Measurements from ENCODE around the gene MEIKIN.
A peak's percentile ranks its signal among the peaks of the same experiment; 100 is the strongest.
"Not testable (repeated sequence)": the region's sequence is repeated elsewhere in the genome, so short reads cannot be mapped to it uniquely, and the experiment has no call there.

The MEIKIN gene

DNA sequence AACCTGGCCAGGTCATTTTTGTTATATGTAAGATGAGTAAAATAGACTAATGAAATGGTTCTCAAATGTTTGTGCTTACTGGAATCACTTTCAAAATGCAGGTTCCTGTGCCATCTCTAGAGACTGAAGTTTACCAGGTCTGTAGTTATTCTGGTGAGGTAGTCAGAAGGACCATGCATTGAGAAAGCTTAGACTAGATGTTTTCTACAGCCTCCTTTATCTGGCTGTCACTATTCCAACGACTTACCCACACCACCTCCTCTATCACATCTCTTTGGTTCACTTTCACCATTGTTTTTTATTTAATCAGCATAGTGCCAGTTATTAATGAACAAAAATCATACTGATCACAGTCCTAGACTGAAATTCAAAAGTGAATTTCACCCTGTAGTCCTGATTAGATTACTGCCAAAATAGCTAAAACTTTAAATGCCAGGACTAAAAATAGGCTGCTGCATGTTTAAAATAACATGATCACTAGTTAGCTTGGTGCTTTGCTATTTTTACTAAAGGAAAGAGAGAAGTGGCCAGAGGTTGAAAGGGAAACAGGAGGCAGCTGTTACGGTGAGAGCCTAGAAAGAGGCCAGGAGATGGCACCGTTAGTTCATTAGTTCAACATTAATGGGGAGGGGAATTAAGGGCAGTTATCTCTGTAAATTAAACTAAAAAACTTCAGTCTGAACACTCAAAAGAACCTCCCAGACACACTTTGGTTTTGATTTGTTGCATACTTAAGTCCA lies 134.8 kb downstream of the MEIKIN start:
- DNase-seq (ENCODE audit: low read depth): peak; percentile 22

DNA sequence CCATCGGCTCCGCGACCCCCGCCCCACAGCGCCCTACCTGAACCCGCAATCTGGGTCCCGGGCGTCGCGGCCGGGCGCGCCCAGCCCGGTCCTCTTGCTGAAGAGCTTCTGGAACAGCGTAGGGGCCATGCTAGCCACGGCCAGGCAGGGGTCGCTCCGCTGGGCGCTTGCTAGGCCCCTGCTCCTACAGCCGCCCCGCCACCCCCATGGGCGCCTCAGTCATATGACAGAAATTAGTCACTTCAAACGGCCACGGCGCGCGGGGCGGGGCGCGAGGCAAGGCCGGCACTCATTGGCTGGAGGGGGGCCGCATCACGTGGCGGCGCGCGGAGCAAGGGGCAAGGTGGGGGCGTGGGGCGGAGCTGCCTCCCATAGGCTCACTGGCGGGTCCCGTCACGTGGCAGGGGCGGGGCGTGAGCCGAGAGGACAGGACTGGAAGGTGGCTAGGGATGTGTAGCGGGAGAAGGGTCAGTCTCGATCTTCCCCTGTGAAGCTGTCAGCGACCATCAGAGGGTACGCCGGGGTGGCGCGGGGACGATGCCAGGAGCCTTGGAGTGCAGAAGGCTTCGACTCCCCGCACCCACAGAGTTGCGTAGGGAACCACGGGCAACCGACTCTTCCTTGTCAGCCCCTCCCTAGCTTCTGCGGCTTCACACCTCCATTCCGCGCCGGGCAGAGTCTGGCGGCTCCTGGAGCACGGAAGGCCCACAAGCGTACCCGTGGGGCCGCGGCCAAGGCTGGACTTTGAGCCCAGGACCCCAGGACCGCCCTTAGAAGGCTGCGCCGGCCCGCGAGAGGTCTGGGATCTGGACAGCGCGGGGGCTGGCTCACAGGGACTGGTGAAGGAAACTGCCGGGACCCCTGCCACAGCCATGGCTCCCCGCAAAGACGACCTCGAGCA lies 148.4 kb downstream of the MEIKIN start, which contains the start of gene FNIP1:
TSS of gene FNIP1 (minus strand) at position 225 of the 901 bp plus-strand sequence. CDS start at position 129, 96 bp downstream.
- DNase-seq (ENCODE audit: low read depth): peak; percentile 98

DNA sequence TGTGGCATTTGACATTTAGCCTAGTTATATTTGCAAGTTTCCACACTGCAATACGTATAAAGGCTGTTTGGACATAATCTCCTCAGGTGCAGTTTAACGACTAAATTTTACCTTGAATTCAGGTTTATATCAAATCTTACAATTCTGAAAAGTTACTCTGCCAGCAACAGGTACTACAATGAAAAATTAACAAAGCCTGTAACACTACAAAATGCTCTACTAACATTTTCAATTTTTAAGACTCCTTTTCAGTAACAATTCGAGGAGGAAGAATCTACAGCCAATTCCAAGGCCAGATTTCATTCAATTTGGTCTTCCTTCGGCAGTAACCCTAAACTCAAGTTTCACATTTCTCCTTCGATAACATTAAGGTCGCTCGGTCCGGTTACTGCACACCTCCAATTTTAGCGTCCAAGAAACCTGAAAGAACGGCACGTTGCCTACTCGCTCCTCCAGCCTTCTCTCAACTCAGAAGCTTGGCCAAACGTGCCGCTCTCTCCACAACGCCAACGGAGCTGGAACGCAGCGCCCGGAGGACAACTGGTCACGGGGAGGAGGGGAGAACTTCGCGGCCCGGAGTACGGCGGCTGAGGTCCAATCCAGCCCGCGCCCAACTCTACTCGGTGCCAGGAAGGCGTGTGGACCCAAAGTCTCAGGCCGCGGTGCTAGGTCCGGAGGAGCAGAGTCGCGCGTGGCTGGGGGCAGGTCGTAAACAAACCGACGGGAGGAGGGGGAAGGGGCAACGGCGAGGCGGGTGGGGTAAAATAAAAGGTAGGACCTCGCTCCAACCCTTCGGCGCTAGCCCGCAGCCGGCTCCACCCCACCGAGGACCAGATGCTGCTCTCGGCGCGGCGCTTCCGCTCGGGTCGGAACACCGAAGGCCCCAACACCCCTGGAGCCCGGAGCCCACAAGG lies 149.3 kb downstream of the MEIKIN start:
- DNase-seq (ENCODE audit: low read depth): peak; percentile 65

DNA sequence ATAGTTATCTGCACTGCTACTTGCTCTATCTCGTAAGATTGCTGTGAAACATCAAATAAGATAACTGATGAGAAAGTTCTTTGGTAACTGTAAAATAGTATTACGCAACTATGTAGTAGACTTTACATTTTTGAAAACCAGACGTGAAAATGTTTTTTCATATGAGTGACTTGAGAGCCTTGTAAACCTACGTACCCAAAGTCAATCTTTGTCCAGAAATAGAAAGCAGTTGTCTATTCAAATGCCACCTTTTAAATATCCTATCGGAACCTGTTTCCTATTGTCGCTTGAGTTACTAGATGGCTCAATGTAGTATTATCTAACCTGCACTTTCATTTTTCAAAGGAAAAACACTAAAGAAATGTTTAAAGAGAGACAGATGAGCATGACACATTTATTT lies 150.2 kb downstream of the MEIKIN start:
- peak; percentile 22 for DNase-seq (ENCODE audit: low read depth)

DNA sequence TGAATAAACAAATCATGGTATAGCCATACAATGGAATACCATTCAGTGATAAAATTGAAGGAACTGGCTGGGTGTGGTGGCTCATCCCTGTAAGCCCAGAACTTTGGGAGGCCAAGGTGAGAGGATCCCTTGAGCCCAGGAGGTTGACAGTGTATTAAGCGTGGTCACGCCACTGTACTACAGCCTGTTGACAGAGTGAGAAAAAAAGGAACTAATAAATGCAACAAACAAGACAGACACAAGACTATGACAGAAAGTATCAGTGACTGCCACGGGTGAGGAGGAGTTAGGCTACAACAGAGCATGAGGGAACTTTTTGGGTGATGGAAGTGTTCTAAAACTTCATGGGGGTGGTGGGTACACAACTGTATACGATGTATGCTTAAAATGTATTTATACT lies 150.9 kb downstream of the MEIKIN start:
- DNase-seq (ENCODE audit: low read depth): no peak

DNA sequence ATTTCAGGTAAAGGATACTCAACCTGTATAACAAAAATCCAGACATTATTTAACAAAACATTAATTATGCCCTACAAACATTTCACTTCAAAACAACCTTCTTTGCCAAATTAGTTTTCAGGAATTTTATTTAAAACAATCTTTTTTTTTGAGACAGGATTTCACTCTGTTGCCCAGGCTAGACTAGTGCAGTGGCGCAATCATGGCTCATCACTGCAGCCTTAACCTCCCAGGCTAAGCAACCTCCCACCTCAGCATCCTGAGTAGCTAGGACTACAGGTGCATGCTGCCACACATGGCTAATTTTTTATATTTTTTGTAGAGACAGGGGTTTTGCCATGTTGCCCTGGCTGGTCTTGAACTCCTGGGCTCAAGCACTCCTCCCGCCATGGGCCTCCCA lies 152.6 kb downstream of the MEIKIN start:
- DNase-seq (ENCODE audit: low read depth): no peak

DNA sequence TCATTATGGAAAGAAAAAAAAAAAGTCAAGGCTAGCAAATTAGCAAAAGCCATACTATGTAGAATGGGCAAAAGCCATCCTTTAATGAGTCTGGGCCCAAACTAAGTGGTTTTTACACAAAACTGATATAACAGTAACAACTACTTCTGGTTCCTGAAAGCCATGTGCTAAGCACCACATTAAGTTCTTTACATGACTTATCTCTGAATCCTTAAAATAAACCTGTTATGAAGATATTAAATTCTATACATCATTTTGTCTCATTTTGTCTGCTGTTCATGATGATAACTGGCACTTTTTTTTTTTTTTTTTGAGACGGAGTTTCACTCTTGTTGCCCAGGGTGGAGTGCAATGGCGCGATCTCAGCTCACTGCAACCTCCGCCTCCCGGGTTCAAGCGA lies 153.6 kb downstream of the MEIKIN start:
- no peak for DNase-seq (ENCODE audit: low read depth)

DNA sequence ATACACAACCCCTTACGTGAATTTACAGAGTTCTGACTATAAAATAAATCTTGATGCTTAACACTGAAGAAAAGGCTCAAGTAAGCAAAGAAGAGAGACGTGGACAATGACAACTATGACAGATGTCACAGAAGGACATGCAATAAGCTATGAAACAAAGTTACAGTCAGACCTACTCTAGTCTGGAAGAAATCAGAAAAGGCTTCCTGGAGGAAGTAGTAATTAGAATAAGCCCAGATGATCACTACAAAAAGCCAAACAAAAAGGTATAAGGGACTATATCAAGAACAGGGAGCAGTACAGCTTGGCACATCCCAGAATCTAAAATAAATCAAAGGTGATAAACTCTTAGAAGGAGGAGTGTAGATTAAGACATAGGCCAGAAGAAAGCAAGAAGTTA lies 154.9 kb downstream of the MEIKIN start:
- no peak for DNase-seq (ENCODE audit: low read depth)

DNA sequence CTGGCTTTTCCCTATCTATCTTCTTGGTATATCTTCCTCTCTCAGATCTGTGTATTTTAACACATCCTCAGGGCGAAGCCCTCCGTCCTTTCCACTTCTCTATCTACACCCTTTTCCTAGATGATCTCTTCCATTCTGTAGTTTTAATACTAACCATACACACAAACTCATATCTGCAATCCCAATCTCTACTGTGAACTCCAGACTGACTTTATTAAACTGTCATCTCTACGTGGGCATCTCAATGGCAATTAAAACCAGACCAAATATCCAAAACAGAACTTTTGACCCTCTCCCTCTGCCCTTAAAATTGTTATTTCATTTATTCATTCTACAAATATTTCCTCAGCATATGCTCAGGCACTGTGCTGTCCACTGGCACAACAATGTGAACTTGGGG lies 155.7 kb downstream of the MEIKIN start:
- DNase-seq (ENCODE audit: low read depth): no peak

DNA sequence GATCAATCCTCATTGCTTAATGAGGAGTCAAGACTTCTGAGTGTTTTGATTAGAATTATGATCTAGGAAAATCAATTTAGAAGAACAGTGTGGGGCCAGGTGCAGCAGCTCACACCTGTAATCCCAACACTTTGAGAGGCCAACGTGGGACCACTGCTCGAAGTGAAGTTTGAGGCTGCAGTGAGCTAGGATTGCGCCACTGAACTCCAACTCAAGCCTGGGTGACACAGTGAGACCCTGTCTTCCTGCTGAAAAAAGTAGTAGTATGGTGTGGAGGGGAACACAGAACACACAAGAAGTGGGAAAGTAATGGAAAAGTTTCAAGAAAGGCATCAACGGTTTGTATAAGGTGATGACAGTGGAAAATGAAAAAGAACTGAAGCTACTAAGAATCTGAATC lies 157.7 kb downstream of the MEIKIN start:
- no peak for DNase-seq (ENCODE audit: low read depth)

DNA sequence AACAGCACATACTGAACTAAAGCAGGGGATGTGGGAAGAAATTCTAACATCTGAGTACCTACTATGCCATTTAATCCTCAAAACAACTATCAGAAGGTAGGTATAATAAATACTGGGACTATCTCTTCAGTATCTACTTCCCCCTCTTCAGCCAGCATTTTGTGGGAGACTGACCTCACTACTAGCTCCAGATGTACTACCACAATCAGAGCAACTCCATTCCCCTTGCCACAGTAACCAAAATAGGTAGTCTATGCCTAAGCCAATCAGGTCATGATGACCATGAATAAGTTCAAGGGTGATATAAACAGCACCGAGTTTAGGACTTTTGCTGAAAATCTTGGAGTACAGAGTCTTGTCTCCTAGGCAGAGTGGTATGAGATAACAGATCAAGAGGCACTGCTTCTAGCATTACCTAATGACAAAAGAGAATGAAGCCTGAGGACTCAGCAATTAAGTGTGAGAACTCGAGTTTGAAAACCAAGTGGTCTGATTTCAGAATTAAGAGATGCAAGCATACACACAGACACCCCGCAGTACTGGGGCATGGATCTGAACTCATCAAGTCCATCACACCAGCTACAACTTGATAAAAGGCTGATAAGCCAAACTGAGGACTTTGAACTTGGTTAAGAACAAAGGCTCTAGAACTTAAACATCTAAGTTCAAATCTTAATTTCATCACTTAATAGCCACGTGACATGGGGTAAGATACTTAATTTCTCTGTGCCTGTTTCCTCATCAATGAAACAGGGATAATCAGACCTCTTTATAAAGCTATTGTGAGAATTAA lies 158.4 kb downstream of the MEIKIN start:
- DNase-seq (ENCODE audit: low read depth): no peak

DNA sequence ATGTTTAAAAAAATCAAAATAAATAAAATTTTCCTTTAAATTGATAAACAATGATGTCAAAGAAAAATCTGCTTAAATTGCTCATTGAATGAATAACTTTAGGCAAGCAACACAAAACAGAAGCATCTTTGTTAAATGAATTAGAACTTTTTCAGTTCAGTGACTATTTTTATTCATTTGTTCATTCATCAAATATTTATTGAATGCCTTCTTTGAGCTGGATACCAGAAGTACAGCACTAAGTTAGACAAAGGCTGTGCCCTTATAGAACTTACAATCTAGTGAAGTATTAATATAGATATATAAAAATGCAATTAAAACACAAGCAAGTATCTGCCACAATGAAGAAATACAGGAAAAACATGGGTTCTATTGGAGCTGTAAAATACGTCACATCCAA lies 159.4 kb downstream of the MEIKIN start:
- no peak for DNase-seq (ENCODE audit: low read depth)

DNA sequence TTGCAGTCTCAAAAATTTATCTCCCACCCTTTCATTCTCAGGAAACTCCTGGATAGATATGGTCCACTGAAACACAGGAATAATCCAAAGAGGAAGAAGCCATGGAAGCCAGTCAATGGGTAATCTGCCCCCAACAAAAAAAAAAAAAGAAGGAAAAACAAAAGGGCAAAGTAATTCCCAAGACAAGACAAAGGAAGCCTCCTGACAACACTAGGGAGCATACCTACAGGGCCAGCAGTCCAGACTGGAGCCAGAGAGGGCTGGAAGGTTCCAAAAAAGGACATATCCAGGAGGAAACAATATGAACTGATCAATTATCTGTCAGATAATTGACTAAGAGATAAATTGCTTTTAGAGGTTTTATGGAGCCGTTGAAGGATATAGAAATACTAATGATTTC lies 161.6 kb downstream of the MEIKIN start:
- DNase-seq (ENCODE audit: low read depth): no peak

DNA sequence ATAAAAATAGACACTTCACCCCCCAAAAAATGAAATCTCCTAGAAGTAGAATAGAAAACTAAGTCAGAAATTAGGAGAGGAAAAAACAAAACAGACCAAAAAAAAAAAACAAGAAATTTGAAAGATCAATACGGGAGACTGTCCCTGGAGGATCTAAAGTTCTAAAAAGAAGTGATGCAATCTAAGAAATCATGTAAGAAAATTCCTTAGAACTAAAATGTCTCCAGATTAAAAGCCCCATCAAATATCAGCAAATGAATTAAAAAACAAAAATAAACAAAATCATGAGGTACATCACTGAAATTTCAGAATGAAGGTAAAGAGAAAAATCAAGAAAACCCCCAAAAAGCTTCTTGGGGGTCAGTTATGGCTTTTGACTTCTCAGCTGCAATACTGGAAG lies 162.1 kb downstream of the MEIKIN start:
- DNase-seq (ENCODE audit: low read depth): no peak

DNA sequence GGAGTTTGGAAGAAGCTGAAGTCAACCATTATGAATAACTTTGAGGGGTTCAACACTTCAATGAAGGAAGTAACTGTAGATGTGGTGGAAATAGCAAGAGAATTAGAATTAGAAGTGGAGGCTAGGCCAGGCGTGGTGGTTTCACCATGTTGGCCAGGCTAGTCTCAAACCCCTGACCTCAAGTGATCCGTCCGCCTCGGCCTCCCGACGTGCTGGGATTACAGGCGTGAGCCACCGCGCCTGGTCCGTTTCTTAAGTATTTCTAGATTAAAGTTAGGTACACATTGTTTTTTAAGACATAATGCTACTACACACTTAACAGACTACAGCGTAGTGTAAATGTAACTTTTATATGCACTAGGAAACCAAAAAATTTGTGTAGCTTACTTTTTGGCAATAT lies 162.7 kb downstream of the MEIKIN start:
- no peak for DNase-seq (ENCODE audit: low read depth)

DNA sequence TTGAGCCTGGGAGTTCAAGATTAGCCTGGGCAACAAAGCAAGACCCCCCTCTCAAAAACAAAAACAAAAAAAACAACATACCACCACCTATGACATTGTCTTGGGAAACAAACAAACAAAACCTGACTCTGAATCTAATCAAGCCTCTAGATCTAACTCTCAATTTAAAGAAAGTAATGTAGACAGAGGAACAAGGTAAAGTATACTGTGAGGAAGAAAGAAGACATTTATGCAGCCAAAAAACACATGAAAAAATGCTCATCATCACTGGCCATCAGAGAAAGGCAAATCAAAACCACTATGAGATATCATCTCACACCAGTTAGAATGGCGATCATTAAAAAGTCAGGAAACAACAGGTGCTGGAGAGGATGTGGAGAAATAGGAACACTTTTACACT lies 167.3 kb downstream of the MEIKIN start:
- DNase-seq (ENCODE audit: low read depth): not testable (repeated sequence)

DNA sequence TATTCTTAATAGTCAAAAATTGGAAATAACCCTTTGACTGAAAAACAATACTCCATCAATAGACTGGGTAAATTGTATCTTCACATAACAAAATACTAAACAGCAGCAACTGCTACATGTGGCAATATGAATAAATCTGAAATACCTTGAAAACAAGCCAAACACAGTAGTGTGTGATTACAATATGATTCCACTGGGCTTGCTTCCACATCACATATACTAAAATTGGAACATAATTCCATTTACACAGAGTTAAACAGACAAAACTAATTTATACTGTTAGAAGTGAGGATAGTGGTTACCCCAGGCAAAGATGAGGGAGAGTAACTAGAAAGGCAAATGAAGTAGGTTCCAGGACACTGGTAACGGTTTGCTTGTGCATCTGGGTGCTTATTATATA lies 169.0 kb downstream of the MEIKIN start:
- no peak for DNase-seq (ENCODE audit: low read depth)

DNA sequence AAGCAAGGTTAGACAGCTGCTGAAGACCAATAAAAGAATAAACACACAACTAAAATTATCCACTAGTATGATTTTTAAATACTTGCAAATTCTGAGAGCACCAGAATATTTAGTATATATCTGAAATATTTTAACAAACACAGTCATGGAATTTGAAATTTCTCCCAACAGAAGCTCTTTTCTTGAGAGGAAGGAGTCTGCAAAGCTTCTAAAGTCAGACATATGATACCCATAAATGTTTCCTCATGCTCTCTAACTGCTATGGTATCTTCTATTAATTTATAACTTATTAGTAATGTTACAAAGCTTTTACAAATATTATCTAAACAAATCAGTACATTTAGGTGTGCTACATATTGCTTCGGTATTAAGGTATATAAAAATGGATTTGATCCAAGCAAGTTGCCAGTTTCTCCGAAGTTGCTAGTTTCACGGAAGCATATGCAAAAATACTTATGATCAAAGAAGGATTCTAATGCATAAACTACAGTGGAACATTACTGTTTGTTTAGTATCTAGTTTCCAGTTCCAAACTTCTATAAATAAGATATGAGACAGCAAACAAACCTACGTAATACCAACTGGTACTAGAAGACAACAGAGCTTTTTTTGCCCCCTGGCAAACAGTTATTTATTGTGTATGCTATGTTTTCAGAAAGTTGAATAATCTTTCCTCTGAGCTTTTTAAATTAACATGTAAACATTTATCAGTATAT lies 170.7 kb downstream of the MEIKIN start:
- no peak for DNase-seq (ENCODE audit: low read depth)

DNA sequence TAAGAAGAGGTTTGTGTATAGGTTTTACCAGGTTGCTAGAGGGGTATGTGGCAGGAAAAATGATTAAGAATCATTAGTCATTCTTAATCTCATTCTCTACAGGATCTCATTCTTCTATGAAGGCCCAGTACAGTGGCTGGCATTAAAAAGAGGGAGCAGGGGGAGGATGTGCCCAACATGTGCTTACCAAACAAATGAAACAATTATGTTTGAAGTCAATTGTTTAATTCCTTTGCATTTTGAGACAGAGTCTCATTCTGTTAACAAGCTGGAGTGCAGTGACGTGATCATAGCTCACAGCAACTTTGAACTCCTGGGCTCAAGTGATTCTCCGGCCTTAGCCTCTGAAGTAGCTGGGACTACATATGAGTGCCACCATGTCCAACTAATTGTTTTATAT lies 171.7 kb downstream of the MEIKIN start:
- no peak for DNase-seq (ENCODE audit: low read depth)

DNA sequence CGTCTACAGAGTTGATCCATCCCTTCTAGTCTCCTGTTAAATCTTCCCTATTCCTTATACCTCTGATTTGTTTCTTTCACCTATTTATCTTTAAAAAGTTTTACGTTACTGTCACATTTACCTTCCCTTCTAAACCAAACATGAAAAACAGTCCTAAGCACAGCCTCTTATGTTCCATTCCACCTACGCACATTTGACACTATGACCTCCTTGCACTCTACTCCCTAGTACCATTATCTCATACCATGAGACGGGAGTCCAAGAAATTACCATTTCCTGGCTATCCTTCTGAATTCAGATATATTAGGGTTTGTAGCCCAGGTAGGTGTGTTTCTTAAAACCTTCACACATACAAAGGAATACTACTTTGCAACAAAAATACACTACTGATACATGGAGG lies 173.8 kb downstream of the MEIKIN start:
- no peak for DNase-seq (ENCODE audit: low read depth)

DNA sequence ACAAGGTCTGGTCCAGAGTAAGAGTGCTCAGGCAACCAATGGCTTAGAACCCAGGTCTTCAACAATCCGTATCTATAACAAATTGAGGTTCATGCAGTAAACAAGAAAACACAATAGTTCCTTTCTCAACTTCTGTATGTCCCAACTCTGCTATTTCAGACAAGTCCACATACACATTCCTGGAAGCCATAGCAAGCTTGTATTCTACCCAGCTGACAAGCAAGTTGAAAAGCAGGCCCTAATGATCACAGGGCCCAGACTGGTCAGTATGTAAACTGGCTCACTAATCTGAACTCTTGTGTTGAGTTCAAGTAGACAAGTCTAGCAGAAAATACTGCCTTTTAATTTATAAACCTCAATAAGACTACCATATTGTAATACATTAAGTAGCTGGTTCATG lies 175.5 kb downstream of the MEIKIN start:
- no peak for DNase-seq (ENCODE audit: low read depth)

Data from iris pigment epithelial cell (primary cell).